Spleen (tissue), 11 donors: ENCODE results near the gene TBX4. TPM values are rescaled to one million over a fixed set of nuclear protein-coding genes. Genes with fewer than 3 reads are reported as not detected.
A peak's percentile ranks its signal among the peaks of the same experiment; 100 is the strongest.

Experiments used
- DNase-seq: peaks from one replicate; pipeline ENCODE4 v3.0.0-alpha.2; 2020
- H3K27ac ChIP-seq, 8 donors: fragments of 200-600 bp; sonication (generic) in 7 of 8; 1 replicate in 4 of 8; 2 replicates in 4 of 8; pipeline versions ENCODE4 v1.5.0 to v1.8.0; 2016 to 2021; ENCODE audit warnings: inconsistent platforms in 4 of 8, mild to moderate bottlenecking in 4 of 8, moderate library complexity in 1 of 8
- H3K27me3 ChIP-seq, 7 donors: fragments of 200-600 bp; sonication (generic) in 6 of 7; replicated peaks in 1 of 7; 1 replicate in 4 of 7; 2 replicates in 3 of 7; pipeline versions ENCODE4 v1.5.0 to v1.8.0; 2016 to 2021; ENCODE audit warnings: inconsistent platforms in 3 of 7, mild to moderate bottlenecking in 1 of 7
- H3K36me3 ChIP-seq, 6 donors: fragments of 200-600 bp; sonication (generic) in 5 of 6; 1 replicate in 4 of 6; 2 replicates in 2 of 6; pipeline versions ENCODE4 v1.5.0 to v1.8.0; 2016 to 2021; ENCODE audit warnings: inconsistent platforms in 2 of 6
- H3K4me1 ChIP-seq, 6 donors: fragments of 200-600 bp; sonication (generic) in 5 of 6; 1 replicate in 3 of 6; 2 replicates in 3 of 6; pipeline versions ENCODE4 v1.5.0 to v1.8.0; 2016 to 2021; ENCODE audit warnings: inconsistent platforms in 3 of 6
- H3K4me3 ChIP-seq, 8 donors: fragments of 200-600 bp; sonication (generic) in 7 of 8; 1 replicate in 4 of 8; 2 replicates in 4 of 8; pipeline versions ENCODE4 v1.5.0 to v1.8.0; 2016 to 2021; ENCODE audit warnings: inconsistent platforms in 4 of 8, mild to moderate bottlenecking in 4 of 8, moderate library complexity in 2 of 8
- H3K9me3 ChIP-seq, 8 donors: fragments of 200-600 bp; sonication (generic) in 7 of 8; 1 replicate in 4 of 8; 2 replicates in 4 of 8; pipeline versions ENCODE4 v1.5.0 to v1.8.0; 2016 to 2021; ENCODE audit warnings: inconsistent platforms in 4 of 8
- POLR2A ChIP-seq, 3 donors: fragments of 450-650 bp; IDR thresholded peaks; one replicate each; pipeline ENCODE4 v1.5.1; 2017; ENCODE audit warnings: antibody characterized with exemption in 3 of 3, mild to moderate bottlenecking in 1 of 3
- POLR2AphosphoS5 ChIP-seq, 3 donors: sonication (generic); formaldehyde crosslinking; IDR thresholded peaks; one replicate each; pipeline ENCODE4 v1.5.1; 2017; ENCODE audit warnings: antibody characterized with exemption in 3 of 3
- WGBS, 5 donors: extraction: QIAGEN DNeasy Blood & Tissue Kit in 3 of 5; methylation state at CpG; one replicate each; pipeline versions ENCODE4 v1.1.5 to v1.1.7; 2013 to 2018; 5-methylcytosine and 5-hydroxymethylcytosine counted together
- intact Hi-C: fragments of 100-400 bp; cut with DNase I; formaldehyde crosslinking; loops from one replicate; pipeline ENCODE4 v1.15.0; 2023; ENCODE audit warnings: low total_unique reads
- polyA plus RNA-seq, 3 donors: library from polyadenylated mRNA; stranded (reverse); fragments of 200-250 nt; gene quantifications; one replicate each; pipeline ENCODE4 v1.2.1, GENCODE V29; 2013
- total RNA-seq, 7 donors: library from RNA; depleted of rRNA in 3 of 7; stranded (reverse); fragments of >200 nt in 3 of 7; fragmentation: NEBNext Ultra II Directional in 4 of 7; extraction: Animal tissue kit (Norgen Biotek cat#: 25700) in 4 of 7; gene quantifications; one replicate each; pipeline versions ENCODE4 v1.1.0 to v1.2.1, GENCODE V29; 2016 to 2021
- TF ChIP-seq, protein P1 (sequence below), 11 experiments: fragments of 200-600 bp in 7 of 11; fragments of 450-650 bp in 4 of 11; sonication (generic) in 4 of 11; IDR thresholded peaks in 8 of 11; conservative IDR thresholded peaks in 3 of 11; 1 replicate in 7 of 11; 2 replicates in 4 of 11; pipeline versions ENCODE4 v1.4.0 to v1.8.0; 2016 to 2021; ENCODE audit warnings: antibody characterized with exemption in 11 of 11, inconsistent platforms in 4 of 11, mild to moderate bottlenecking in 1 of 11
- donor health status: healthy with polysubstance abuse.
- donor health status: DM: no; HTN: no; CAD: no; lungs with moderate emphysema.
- donor health status: DM: no; HTN: no; CAD: no.
- donor health status: Bipolar disorder and iron deficiency.
- donor health status: healthy.
- donor health status: DM: no; HTN: no; CAD: no.
- donor health status: DM: yes; HTN: yes; CAD: no.

TBX4 gene
- total and polyA plus RNA-seq, 10 donors = not detected

DNA sequence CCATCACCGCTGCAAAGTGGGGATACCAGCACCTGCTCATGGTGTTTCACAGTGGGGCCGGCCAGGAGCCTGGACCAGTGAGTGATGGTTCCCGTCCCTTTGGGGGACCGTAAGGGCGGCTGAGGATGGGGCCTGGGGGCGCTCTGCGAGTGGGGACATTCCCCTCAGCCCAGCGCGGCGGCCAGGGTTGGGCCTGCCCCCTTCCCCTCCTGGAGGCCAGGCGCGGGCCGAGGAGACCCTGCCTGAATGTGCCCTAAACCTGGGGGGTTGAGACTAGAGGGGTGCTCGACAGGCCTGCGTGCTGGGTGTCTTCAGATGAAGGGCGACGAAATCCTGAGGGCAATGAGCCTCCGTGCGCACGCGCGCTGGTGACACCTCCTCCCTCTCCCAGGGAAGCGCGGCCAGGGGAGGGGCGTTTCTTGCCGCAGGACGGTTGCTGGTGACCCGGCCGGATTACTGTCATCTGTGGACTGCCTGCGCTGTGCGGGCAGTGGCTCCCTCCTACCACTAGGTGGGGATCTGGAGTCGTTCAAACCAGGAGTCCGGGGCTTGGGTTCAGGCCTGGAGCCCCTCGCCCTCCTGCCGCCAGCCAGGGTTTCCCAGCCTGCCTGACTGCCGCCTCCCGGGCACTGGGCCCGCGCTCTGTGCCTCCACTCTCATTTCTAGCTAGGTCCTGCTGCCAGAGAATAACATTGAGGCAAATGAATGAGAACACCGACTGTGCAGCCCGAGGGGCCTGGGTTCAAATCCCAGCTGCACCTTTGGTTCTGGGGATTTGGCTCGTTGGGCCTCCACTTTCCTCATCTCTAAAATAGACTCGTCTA lies 35.5 kb upstream of the TBX4 start:
- peak overlapping the region in 2 of 8 donors; percentile 2 to 27 for H3K4me3 ChIP-seq
- H3K36me3 ChIP-seq = no peaks in the 10 kb centered on the region
- peaks cover 0 to 89% (median 21%) of the 10 kb centered on the region in 7 donors for H3K27me3 ChIP-seq
- TF ChIP-seq POLR2A (IDR thresholded peaks at IDR 0.05) = no peak
- TF ChIP-seq, protein P1, sequence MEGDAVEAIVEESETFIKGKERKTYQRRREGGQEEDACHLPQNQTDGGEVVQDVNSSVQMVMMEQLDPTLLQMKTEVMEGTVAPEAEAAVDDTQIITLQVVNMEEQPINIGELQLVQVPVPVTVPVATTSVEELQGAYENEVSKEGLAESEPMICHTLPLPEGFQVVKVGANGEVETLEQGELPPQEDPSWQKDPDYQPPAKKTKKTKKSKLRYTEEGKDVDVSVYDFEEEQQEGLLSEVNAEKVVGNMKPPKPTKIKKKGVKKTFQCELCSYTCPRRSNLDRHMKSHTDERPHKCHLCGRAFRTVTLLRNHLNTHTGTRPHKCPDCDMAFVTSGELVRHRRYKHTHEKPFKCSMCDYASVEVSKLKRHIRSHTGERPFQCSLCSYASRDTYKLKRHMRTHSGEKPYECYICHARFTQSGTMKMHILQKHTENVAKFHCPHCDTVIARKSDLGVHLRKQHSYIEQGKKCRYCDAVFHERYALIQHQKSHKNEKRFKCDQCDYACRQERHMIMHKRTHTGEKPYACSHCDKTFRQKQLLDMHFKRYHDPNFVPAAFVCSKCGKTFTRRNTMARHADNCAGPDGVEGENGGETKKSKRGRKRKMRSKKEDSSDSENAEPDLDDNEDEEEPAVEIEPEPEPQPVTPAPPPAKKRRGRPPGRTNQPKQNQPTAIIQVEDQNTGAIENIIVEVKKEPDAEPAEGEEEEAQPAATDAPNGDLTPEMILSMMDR (IDR thresholded peaks at IDR 0.05 in 8 of 11, conservative IDR thresholded peaks at IDR 0.05 in 3 of 11) = peak; percentile 62 to 96 (median 91)
- TF ChIP-seq POLR2AphosphoS5 (IDR thresholded peaks at IDR 0.05) = peak in 2 of 3 donors; percentile 60 to 67
- peak; percentile 88 for DNase-seq
- H3K27ac ChIP-seq = peak overlapping the region in 1 of 8 donors; percentile 12
- peaks cover 3 to 47% (median 31%) of the 10 kb centered on the region in 6 donors for H3K4me1 ChIP-seq
- WGBS, 5 donors = 21 to 27% (median 25%) methylated on average over 37 to 43 of the region's 43 CpGs
- H3K9me3 ChIP-seq = no peaks in the 10 kb centered on the region
- intact Hi-C loops = loop anchor here (5.0 to 10.0 kb wide), 2 partner anchors 131 to 692 kb away; no protein-coding TSS in a partner anchor

GRCh38 chr17:61418449-61418848 lies 33.8 kb upstream of the TBX4 start:
- no peaks in the 10 kb centered on the region for H3K36me3 ChIP-seq
- H3K4me1 ChIP-seq = peaks cover 3 to 30% (median 16%) of the 10 kb centered on the region in 6 donors
- DNase-seq = no peak
- peaks cover 0 to 89% (median 10%) of the 10 kb centered on the region in 7 donors for H3K27me3 ChIP-seq
- intact Hi-C loops = loop anchor here (5.0 to 10.0 kb wide), 2 partner anchors 129 to 694 kb away; no protein-coding TSS in a partner anchor
- no peak overlapping the region for H3K4me3 ChIP-seq
- 48 to 89% (median 85%) methylated on average over 2 of the region's 2 CpGs for WGBS, 5 donors
- TF ChIP-seq, protein P1 (IDR thresholded peaks at IDR 0.05 in 8 of 11, conservative IDR thresholded peaks at IDR 0.05 in 3 of 11) = no peak
- TF ChIP-seq POLR2A (IDR thresholded peaks at IDR 0.05) (no peak), POLR2AphosphoS5 (IDR thresholded peaks at IDR 0.05) (no peak)
- no peaks in the 10 kb centered on the region for H3K9me3 ChIP-seq
- H3K27ac ChIP-seq = no peak overlapping the region

GRCh38 chr17:61419496-61420046 lies 32.7 kb upstream of the TBX4 start:
- Histone ChIP-seq H3K4me1 (peaks cover 3 to 20% (median 12%) of the 10 kb centered on the region in 6 donors), H3K36me3 (no peaks in the 10 kb centered on the region), H3K4me3 (no peak overlapping the region), H3K27me3 (peaks cover 0 to 89% (median 10%) of the 10 kb centered on the region in 7 donors), H3K9me3 (no peaks in the 10 kb centered on the region), H3K27ac (no peak overlapping the region)
- intact Hi-C loops = loop anchor here (5.0 to 10.0 kb wide), 2 partner anchors 128 to 695 kb away; no protein-coding TSS in a partner anchor
- DNase-seq = no peak
- WGBS, 5 donors = 76 to 88% (median 88%) methylated on average over 8 of the region's 8 CpGs
- no peak for TF ChIP-seq POLR2AphosphoS5 (IDR thresholded peaks at IDR 0.05)
- no peak for TF ChIP-seq POLR2A (IDR thresholded peaks at IDR 0.05)
- TF ChIP-seq, protein P1 (IDR thresholded peaks at IDR 0.05 in 8 of 11, conservative IDR thresholded peaks at IDR 0.05 in 3 of 11) = no peak

DNA sequence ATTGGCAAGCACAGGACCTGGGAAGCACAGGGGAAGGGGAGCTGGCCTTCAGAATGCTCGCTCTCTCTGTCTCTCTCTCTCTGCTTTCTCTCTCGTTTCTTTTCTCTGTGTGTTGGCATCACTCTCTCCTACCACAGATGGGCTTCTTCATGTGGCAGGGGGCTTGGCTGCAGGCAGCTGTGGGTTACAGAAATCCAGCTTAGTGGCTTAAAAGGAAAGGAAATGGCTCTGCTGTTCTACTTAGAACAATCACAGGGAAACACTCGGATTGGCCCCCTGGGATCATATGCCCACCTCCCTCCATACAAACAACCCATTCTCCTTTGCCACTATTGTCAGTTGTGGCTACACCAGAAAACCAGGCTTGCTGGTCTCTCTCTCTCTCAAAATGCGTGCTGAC lies 32.2 kb upstream of the TBX4 start:
- Histone ChIP-seq H3K36me3 (no peaks in the 10 kb centered on the region), H3K27me3 (peaks cover 0 to 89% (median 14%) of the 10 kb centered on the region in 7 donors), H3K4me3 (no peak overlapping the region), H3K4me1 (peaks cover 3 to 17% (median 11%) of the 10 kb centered on the region in 6 donors), H3K27ac (no peak overlapping the region), H3K9me3 (no peaks in the 10 kb centered on the region)
- 58 to 72% (median 65%) methylated on average over 4 of the region's 4 CpGs for WGBS, 5 donors
- no peak for DNase-seq
- intact Hi-C loops = no loop called here
- TF ChIP-seq POLR2AphosphoS5 (IDR thresholded peaks at IDR 0.05) (no peak), POLR2A (IDR thresholded peaks at IDR 0.05) (no peak)
- TF ChIP-seq, protein P1 (IDR thresholded peaks at IDR 0.05 in 8 of 11, conservative IDR thresholded peaks at IDR 0.05 in 3 of 11) = no peak
